NT2/D1 (cell line): Measurements from ENCODE around the gene ADAR.

ENCODE experiments used
- SUZ12 ChIP-seq: IDR thresholded peaks from 2 replicates; pipeline ENCODE4 v1.6.1; 2011; ENCODE audit not compliant: insufficient read length, insufficient read depth; ENCODE audit errors: extremely low read depth
- ZNF274 ChIP-seq: IDR thresholded peaks from 2 replicates; pipeline ENCODE4 v1.6.1; 2011; ENCODE audit warnings: mild to moderate bottlenecking, low read depth, low read length

DNA sequence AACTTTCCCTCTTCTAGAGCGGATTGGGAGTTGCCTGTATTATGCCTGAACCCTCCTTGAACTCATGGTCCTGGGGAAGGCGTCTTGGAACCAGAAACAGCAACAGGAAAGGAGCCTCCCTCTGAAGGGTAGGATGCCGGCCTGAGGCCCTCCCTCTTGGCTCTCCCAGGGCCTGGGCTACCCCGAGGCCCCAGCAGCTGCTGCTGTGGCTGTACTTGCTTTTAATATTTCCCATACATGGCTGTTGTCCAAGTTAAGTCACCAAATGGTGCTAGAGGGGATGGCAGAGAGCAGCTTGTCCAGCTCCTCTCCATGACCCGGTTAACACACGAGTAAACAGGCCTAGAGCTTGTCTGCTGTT, 29.9 kb downstream of the ADAR start:
- TF ChIP-seq SUZ12 = no peak
- no peak for TF ChIP-seq ZNF274
